ENCODE data around the gene AGL.
"Not testable (repeated sequence)": the region's sequence is repeated elsewhere in the genome, so short reads cannot be mapped to it uniquely, and the experiment has no call there.

DNA sequence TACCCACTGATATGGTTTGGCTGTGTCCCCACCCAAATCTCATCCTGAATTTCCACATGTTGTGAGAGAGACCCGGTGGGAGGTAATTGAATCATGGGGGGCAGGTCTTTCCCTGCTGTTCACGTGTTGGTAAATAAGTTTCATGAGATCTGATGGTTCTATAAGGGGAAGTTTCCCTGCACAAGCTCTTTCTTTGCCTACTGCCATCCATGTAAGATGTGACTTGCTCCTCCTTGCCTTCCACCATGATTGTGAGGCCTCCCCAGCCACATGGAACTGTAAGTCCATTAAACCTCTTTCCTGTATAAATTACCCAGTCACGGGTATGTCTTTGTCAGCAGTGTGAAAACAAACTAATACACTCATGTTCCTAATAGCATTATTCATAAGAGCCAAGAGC is 9.8 kb upstream of the AGL start:
- TF ChIP-seq, protein P1, sequence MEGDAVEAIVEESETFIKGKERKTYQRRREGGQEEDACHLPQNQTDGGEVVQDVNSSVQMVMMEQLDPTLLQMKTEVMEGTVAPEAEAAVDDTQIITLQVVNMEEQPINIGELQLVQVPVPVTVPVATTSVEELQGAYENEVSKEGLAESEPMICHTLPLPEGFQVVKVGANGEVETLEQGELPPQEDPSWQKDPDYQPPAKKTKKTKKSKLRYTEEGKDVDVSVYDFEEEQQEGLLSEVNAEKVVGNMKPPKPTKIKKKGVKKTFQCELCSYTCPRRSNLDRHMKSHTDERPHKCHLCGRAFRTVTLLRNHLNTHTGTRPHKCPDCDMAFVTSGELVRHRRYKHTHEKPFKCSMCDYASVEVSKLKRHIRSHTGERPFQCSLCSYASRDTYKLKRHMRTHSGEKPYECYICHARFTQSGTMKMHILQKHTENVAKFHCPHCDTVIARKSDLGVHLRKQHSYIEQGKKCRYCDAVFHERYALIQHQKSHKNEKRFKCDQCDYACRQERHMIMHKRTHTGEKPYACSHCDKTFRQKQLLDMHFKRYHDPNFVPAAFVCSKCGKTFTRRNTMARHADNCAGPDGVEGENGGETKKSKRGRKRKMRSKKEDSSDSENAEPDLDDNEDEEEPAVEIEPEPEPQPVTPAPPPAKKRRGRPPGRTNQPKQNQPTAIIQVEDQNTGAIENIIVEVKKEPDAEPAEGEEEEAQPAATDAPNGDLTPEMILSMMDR (IDR thresholded peaks at IDR 0.05) = not testable (repeated sequence)
- TF ChIP-seq POLR2A (IDR thresholded peaks at IDR 0.05) = not testable (repeated sequence)

Data from testis (tissue), 2 donors.